GM18505 (cell line): ENCODE data around the gene SLC25A51.

Source experiments
- ATAC-seq: cut with Tn5 transposase; IDR thresholded peaks from one replicate; pipeline ENCODE4 v1.9.1; 2021; ENCODE audit not compliant: unreplicated experiment
- POLR2A ChIP-seq: IDR thresholded peaks from 4 replicates; pipeline ENCODE4 v1.6.1; 2011; ENCODE audit warnings: borderline replicate concordance; ENCODE audit not compliant: insufficient read depth, insufficient read length; ENCODE audit errors: extremely low read depth

Gene SLC25A51, protein sequence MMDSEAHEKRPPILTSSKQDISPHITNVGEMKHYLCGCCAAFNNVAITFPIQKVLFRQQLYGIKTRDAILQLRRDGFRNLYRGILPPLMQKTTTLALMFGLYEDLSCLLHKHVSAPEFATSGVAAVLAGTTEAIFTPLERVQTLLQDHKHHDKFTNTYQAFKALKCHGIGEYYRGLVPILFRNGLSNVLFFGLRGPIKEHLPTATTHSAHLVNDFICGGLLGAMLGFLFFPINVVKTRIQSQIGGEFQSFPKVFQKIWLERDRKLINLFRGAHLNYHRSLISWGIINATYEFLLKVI

DNA sequence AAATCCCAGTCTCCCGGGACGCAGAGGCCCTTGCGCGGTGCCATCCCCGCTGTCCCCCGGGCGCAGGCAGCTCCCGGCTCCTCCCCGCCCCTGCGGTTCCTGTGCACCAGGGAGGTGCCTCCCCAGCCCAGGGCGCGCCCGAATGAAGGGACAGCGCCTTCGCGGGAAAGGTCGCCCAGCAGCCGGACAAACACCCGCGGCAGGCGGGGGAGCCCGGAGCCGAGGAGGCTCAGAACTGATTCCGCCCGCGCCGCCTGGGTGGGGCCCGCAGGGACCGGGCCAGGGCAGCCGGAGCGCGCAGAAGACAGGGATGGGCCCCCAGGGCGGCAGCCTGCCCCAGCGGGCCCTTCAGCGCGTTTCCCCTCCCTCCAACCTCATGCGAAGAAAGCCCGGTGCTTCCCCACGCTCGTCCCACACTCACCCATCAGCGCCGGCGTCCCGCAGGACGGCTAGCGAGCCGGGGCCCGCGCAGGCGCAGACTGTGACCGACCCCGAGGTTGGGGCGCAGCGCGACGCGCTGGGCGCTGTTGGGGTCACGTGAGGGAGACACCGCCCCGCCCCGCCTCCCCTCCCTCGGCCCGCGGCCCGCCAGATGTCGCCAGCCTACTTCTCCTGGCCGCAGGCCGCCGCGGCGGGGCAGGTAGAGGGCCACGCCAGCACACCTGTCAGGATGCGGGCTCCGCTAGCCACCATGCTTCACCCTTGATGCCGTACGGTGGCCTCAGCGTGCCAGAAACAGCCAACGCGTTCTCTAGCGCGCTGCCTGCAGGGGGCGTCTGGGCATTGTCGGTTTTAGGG lies at the start of gene SLC25A51:
Gene SLC25A51, minus strand, starts transcription at position 481 of the 798 bp plus-strand sequence. CDS start 15,577 bp downstream, outside the sequence.
- ATAC-seq: peak; percentile 84
- TF ChIP-seq POLR2A: peak; percentile 81

DNA sequence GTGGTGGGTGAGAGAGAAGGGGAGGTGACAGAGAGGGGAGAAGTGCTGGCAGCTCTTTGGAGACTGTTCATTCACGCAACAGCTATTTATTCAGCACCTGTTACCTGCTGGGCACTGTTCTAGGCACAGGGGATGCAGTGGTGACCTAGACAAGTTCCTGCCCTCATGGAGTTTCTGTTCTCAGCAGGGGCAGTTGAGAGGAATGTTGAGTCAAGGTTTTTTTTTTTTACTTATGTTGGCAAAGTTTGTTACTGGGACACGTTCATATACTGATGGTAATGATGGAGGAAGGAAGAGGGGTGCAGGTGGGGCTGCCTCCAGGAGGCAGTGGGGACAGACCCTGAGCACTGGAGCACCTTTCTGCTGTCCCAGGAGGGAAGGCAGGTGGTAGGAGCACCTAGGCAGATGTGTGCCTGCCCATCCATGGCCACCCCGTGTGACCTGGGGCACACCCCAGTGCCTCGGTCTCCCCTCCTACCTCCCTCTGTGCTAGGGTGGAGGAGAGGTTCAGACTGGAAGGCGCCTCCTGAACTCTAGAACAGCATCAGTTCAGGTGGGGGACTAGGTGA lies 49.4 kb upstream of the SLC25A51 start:
- TF ChIP-seq POLR2A: no peak
- ATAC-seq: no peak

DNA sequence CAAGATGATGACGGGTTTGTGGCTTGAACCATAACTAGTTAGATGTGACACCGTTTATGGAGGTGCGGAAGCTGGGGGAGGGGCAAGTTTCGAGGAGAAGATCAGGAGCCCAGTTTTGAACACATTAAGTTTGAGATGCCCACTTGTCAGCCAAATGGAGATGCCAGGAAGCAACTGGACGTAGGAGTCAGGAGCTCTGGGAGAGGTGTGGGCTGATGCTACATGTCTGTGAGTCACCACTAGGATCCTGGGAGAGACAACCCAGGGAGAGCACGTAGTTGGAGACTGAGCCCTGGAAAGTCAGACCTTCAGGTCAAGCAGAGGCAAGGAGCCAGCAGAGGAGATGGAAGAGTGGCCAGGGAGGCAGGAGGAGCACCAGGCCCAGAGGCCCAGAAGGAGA lies 48.8 kb upstream of the SLC25A51 start:
- no peak for ATAC-seq
- TF ChIP-seq POLR2A: no peak

DNA sequence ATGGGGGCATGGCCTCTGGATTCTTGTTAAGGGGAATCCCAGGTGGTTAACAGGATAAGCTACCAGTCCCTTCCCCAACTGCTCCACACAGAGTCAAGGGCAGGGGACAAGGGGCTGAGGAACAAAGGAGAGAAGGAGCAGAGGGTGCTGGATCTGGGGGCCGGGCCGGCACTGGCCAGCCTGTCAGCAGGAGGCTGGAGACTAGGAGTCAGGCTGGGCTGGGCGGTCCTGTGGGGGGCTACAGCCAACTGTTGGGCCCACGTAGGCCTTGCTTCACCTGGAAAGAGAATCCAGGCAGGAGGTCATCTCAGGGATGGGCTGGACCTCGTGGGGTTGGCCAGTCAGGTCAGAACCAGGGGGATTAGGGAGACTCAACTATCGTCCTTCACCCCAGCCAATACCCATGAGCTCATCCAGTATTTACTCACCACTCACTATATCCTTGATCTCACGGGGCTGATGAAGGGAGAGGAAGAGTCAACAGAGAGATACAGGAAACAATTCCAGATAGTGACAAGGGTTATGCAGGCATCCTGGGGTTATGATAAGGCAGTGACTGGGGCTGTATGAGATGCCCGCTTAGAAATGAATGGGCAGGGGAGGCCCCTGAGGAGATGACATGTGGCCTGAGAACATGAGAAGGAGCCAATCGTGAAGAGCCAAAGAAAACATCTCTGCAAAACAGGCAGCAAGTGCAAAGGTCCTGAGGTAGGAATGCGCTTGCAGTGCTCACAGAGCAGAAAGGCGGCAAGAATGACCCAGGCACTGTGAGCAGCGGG lies 47.9 kb upstream of the SLC25A51 start:
- no peak for TF ChIP-seq POLR2A
- ATAC-seq: no peak

DNA sequence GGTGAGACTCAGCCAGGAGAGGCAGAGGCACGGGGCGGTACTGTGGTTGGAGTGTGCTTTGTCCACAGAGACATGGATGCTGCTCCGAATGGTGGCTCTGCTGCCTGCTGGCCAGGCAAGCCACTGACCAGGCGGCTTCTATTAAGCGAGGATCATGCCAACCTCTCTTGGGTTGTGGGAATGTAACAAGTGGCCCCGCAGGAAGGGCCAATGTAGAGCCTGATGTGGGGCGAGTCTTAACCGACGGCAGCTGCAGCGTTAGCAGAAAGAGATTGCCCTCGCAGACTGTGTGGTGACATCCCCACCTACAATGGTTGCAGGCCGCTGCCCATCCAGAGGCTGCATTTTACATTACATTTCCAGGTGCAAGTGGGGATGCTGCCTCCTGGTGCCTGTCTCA lies 46.6 kb upstream of the SLC25A51 start:
- ATAC-seq: no peak
- TF ChIP-seq POLR2A: no peak

DNA sequence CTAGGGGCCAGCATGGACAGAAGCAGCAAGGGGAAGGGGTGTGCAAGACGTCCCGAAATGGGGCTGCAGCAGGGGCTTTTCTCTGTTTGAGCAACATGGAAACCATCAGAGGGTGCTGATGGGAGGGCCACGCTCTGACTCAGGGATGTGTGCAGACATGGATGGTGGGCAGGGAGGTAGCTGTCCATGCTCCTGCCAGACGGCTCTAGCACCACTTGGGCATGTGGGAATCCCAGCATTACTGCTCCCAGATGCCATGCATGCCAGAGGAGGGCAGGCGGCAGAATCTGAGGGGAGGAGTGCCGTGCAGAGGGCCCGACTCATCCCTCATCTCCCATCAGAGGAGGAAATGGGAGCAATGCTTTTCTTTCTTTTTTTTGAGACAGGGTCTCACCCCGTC lies 45.6 kb upstream of the SLC25A51 start:
- ATAC-seq: no peak
- no peak for TF ChIP-seq POLR2A

DNA sequence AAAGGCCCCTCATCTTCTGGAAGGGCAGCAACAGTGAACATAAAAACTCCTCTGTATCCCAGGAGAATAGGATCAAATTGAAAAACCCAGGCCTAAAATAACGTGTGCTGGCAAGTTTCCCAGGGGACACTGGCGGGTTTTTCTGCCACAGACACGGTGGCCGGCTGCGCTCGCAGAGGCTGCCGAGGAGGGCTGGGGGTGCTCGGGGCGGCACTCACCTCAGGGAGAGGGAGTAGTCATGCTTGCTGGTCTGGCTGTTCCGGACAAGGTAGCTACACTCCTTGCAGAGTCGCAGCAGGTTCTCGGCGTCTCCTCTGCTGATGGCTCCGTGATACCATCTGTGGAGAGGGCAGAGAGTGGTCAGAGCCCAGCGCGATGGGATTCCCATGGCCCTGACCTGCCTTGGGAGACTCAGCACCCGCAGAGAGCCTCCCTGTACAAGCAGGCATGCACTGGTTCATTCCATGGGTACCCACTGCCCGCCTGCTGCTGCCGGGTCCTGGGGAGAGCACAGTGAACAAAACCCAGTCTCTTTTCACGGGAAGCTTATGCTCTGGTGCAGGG lies 44.6 kb upstream of the SLC25A51 start:
- no peak for ATAC-seq
- no peak for TF ChIP-seq POLR2A

DNA sequence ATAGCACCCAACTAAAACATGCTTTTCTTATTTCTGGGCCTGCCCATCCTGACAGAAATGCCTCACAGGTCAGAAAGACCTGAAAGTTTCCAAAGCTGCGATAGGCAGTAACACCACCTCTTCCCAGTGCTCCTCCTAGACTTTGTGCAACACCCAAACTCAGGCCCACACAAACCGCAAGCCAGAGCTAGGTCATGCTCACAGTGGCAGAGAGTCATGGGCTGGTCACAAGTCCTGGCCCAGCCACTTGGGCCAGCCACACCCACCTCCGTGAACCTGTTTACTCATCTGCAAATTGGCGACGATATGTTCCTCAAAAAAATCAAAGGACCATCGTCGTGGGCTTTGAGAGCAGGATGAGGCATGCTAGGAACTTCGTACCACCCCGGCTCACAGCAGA lies 44.0 kb upstream of the SLC25A51 start:
- TF ChIP-seq POLR2A: no peak
- no peak for ATAC-seq

DNA sequence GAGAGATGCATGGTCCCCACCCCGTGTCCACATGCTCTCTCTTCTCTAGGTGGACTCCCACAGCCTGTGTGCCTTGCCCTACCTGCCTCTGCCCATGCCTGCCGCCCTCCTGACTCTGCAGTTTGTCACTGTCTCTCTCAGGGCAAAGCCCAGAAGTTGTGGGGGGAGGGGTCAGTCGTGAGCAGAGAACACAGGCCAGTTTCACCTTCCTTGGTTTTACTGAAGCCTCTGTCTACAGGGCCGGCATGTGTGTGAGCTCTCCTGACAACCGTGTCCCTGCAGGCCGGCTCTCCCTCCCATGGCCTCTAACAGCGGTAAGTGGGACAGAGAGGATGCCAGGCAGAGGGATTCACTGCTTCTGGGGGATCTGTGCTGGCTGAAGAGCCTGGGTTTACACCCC lies 43.5 kb upstream of the SLC25A51 start:
- ATAC-seq: no peak

DNA sequence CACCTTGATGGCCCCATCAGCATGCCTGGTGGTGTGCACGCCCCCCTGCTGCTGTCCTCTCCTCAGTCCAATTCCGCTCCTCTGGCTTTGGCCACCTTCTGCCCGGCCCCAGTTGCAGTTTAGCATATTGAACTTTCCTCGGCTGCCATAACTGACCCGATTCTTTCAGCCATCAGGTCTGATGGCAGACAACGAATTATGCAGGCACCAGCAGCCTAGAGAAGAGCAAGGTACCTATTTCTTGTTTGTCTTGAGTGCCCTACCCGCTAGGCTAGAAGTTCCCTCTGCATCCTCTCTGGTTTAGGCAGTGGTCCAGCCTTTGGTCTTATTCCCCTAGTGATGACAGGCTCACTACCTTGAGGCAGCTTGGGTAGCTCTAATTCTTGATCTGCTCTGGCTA lies 43.0 kb upstream of the SLC25A51 start:
- no peak for ATAC-seq
- TF ChIP-seq POLR2A: no peak

More for the DNA sequence above, 43.5 kb upstream of the SLC25A51 start:
- TF ChIP-seq POLR2A: no peak

DNA sequence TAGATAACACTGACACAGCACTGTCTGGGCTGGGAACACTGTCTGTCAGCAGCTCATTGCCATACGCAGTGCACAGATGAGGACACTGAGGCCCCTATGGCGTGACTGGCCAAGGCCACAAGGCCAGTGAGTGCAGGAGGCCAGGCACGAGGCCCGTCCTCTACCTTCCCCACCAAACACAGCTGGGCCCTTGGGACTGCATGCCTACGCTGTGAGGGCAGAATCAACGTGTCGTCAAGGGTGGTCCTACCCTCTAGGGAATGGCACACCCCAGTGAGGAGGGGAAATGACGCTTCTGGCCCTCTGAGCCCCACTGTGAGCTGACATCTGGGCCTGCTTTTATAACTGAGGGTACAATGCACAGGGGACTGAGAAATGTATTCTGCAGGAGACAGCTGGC lies 42.1 kb upstream of the SLC25A51 start:
- no peak for TF ChIP-seq POLR2A
- no peak for ATAC-seq

DNA sequence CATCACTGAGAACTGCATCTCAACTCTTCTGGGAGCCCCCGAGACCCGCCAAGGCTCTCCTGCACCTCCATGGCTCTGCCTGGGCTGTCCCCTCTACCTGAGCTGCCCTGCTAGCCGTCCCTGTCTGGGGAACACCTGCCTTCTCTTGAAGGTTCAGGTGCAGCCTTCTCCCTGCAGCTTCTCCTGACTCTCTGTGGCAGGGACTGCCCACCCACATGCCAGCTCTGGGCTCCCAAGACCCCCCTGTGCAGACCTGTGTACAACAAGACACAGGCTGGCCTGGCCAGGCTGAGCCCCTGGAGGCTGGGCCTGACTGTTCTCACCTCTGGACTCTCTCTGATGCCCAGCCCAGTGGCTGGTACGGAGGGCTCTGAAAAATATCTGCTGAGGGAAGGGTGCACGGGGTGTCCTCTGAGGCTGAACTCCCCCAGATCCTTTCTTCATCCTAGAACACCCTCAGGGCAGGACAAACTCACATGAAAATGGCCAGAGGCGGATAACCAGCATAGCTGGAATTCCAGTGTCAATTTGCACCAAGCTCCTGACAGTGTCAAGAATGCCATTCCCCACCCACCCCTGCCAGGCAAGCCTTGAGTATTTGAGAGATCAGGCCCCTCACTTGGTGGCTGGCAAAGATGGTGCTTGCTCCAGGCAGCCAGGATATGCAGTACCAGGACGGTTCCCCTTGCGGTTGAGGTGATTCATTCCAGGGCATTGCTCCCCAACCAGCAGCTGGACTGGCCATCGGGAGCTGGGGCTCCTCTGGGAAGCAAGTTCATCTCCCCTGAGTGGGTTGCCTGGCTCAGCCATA lies 40.9 kb upstream of the SLC25A51 start:
- TF ChIP-seq POLR2A: no peak
- ATAC-seq: no peak
